Neural progenitor cell (in vitro differentiated cells): ENCODE data around the gene ATE1. TPM values are rescaled to one million over a fixed set of nuclear protein-coding genes. Genes with fewer than 3 reads are reported as not detected.

Experiments used
- DNase-seq: peaks from one replicate; pipeline ENCODE4 v3.0.0-alpha.2; 2016; ENCODE audit warnings: low spot score
- H2AFZ ChIP-seq: fragments of 200-600 bp; sonication (generic); replicated peaks from 2 replicates; pipeline ENCODE4 v1.6.1; 2016; ENCODE audit warnings: antibody characterized with exemption
- H3F3A ChIP-seq: fragments of 200-600 bp; sonication (generic); 2 replicates; pipeline ENCODE4 v1.6.1; 2016; ENCODE audit warnings: antibody characterized with exemption, low read depth
- H3K27ac ChIP-seq: fragments of 200-600 bp; sonication (generic); 2 replicates; pipeline ENCODE4 v1.5.1; 2016; ENCODE audit warnings: mild to moderate bottlenecking
- H3K27me3 ChIP-seq: fragments of 200-600 bp; sonication (generic); 2 replicates; pipeline ENCODE4 v1.6.1; 2016; ENCODE audit warnings: mild to moderate bottlenecking, moderate library complexity
- H3K36me3 ChIP-seq: fragments of 200-600 bp; sonication (generic); 2 replicates; pipeline ENCODE4 v1.5.1; 2016
- H3K4me1 ChIP-seq: fragments of 200-600 bp; sonication (generic); 2 replicates; pipeline ENCODE4 v1.6.1; 2016; ENCODE audit warnings: mixed run types
- H3K4me2 ChIP-seq: fragments of 200-600 bp; sonication (generic); 2 replicates; pipeline ENCODE4 v1.6.1; 2016
- H3K4me3 ChIP-seq: fragments of 200-600 bp; sonication (generic); 2 replicates; pipeline ENCODE4 v1.5.1; 2016
- H3K79me2 ChIP-seq: fragments of 200-600 bp; sonication (generic); 2 replicates; pipeline ENCODE4 v1.6.1; 2016; ENCODE audit warnings: low read depth
- H3K9ac ChIP-seq: fragments of 200-600 bp; sonication (generic); 2 replicates; pipeline ENCODE4 v1.6.1; 2016
- H3K9me3 ChIP-seq: fragments of 200-600 bp; sonication (generic); 2 replicates; pipeline ENCODE4 v1.5.1; 2016; ENCODE audit warnings: low read depth
- H4K20me1 ChIP-seq: fragments of 200-600 bp; sonication (generic); 2 replicates; pipeline ENCODE4 v1.6.1; 2016; ENCODE audit warnings: low read depth
- H3K27ac Mint-ChIP-seq: 3 replicates; pipeline ENCODE4 v1.8.0; 2021; ENCODE audit warnings: mixed read lengths
- H3K27me3 Mint-ChIP-seq: 2 replicates; pipeline ENCODE4 v1.8.0; 2022; ENCODE audit warnings: low read depth, mild to moderate bottlenecking, inconsistent platforms, moderate library complexity, mixed read lengths; ENCODE audit not compliant: insufficient read depth
- H3K36me3 Mint-ChIP-seq: 3 replicates; pipeline ENCODE4 v1.8.0; 2021; ENCODE audit warnings: mixed read lengths
- H3K4me1 Mint-ChIP-seq: 3 replicates; pipeline ENCODE4 v1.8.0; 2021; ENCODE audit warnings: mixed read lengths
- H3K4me3 Mint-ChIP-seq: 3 replicates; pipeline ENCODE4 v1.8.0; 2021; ENCODE audit warnings: mild to moderate bottlenecking, moderate library complexity, mixed read lengths
- H3K9me3 Mint-ChIP-seq: 3 replicates; pipeline ENCODE4 v1.8.0; 2020; ENCODE audit warnings: mixed read lengths
- CTCF ChIP-seq: fragments of 200-600 bp; sonication (generic); IDR thresholded peaks from 2 replicates; pipeline ENCODE4 v1.5.1; 2017; ENCODE audit warnings: antibody characterized with exemption, mild to moderate bottlenecking
- EZH2 ChIP-seq: fragments of 200-600 bp; sonication (generic); IDR thresholded peaks from 2 replicates; pipeline ENCODE4 v1.6.1; 2017; ENCODE audit warnings: antibody characterized with exemption, mild to moderate bottlenecking, moderate library complexity
- EZH2phosphoT487 ChIP-seq: fragments of 200-600 bp; sonication (generic); IDR thresholded peaks from 2 replicates; pipeline ENCODE4 v1.6.1; 2017; ENCODE audit warnings: antibody characterized with exemption
- total RNA-seq: library from RNA; depleted of rRNA; stranded (reverse); fragments of >200 nt; gene quantifications from 2 replicates; pipeline ENCODE4 v1.2.3, GENCODE V29; 2015; ENCODE audit warnings: low replicate concordance

The ATE1 gene
- total RNA-seq, 1 donor from 2014 or later = 57.2 TPM

- Histone ChIP-seq H3K36me3 (peaks cover 4% of the 10 kb centered on the region), H3K4me1 (peaks cover 33% of the 10 kb centered on the region), H3F3A (peaks cover 37% of the 10 kb centered on the region), H3K4me2 (no peak overlapping the region), H3K9ac (no peak overlapping the region), H2AFZ (no peak overlapping the region), H3K9me3 (no peaks in the 10 kb centered on the region), H3K27me3 (no peaks in the 10 kb centered on the region), H4K20me1 (no peaks in the 10 kb centered on the region), H3K79me2 (no peaks in the 10 kb centered on the region), H3K27ac (no peak overlapping the region), H3K4me3 (no peak overlapping the region)
- H3K27me3 Mint-ChIP-seq = peaks cover 10% of the 10 kb centered on the region
- DNase-seq = no peak
- H3K4me3 Mint-ChIP-seq = no peak overlapping the region
- peak overlapping the region; percentile 15 for H3K27ac Mint-ChIP-seq
- TF ChIP-seq EZH2 (no peak), EZH2phosphoT487 (no peak), CTCF (no peak)
- peaks cover 33% of the 10 kb centered on the region for H3K4me1 Mint-ChIP-seq
- H3K9me3 Mint-ChIP-seq = peaks cover 28% of the 10 kb centered on the region
- H3K36me3 Mint-ChIP-seq = peaks cover 13% of the 10 kb centered on the region
Measured at GRCh38 chr10:121713486-121713885, 214.3 kb downstream of the ATE1 start.

GRCh38 chr10:121710971-121711370, 216.9 kb downstream of the ATE1 start:
- Histone ChIP-seq H3K27ac (no peak overlapping the region), H3K27me3 (no peaks in the 10 kb centered on the region), H4K20me1 (no peaks in the 10 kb centered on the region), H2AFZ (no peak overlapping the region), H3K79me2 (no peaks in the 10 kb centered on the region), H3K4me3 (peak overlapping the region; percentile 26), H3K9me3 (no peaks in the 10 kb centered on the region), H3K9ac (no peak overlapping the region), H3K4me2 (peak overlapping the region; percentile 63), H3K36me3 (no peaks in the 10 kb centered on the region), H3K4me1 (peaks cover 40% of the 10 kb centered on the region), H3F3A (peaks cover 44% of the 10 kb centered on the region)
- H3K4me3 Mint-ChIP-seq = peak overlapping the region; percentile 81
- peaks cover 10% of the 10 kb centered on the region for H3K27me3 Mint-ChIP-seq
- H3K36me3 Mint-ChIP-seq = peaks cover 9% of the 10 kb centered on the region
- peak overlapping the region; percentile 100 for H3K27ac Mint-ChIP-seq
- TF ChIP-seq EZH2phosphoT487 (no peak), CTCF (no peak), EZH2 (no peak)
- peaks cover 22% of the 10 kb centered on the region for H3K9me3 Mint-ChIP-seq
- H3K4me1 Mint-ChIP-seq = peaks cover 50% of the 10 kb centered on the region
- DNase-seq = no peak

- Histone ChIP-seq H4K20me1 (no peaks in the 10 kb centered on the region), H3K9ac (no peak overlapping the region), H3K4me2 (peak overlapping the region; percentile 63), H3K36me3 (no peaks in the 10 kb centered on the region), H3F3A (peaks cover 44% of the 10 kb centered on the region), H3K4me3 (peak overlapping the region; percentile 26), H3K9me3 (no peaks in the 10 kb centered on the region), H3K27me3 (no peaks in the 10 kb centered on the region), H2AFZ (no peak overlapping the region), H3K79me2 (no peaks in the 10 kb centered on the region), H3K4me1 (peaks cover 40% of the 10 kb centered on the region), H3K27ac (peak overlapping the region; percentile 35)
- peaks cover 10% of the 10 kb centered on the region for H3K27me3 Mint-ChIP-seq
- TF ChIP-seq EZH2 = no peak
- no peak for TF ChIP-seq EZH2phosphoT487
- no peak for TF ChIP-seq CTCF
- peak; percentile 82 for DNase-seq
- H3K36me3 Mint-ChIP-seq = peaks cover 9% of the 10 kb centered on the region
- H3K4me1 Mint-ChIP-seq = peaks cover 50% of the 10 kb centered on the region
- peaks cover 21% of the 10 kb centered on the region for H3K9me3 Mint-ChIP-seq
- peak overlapping the region; percentile 81 for H3K4me3 Mint-ChIP-seq
- peak overlapping the region; percentile 100 for H3K27ac Mint-ChIP-seq
Measured at GRCh38 chr10:121710207-121710606, 217.6 kb downstream of the ATE1 start.
